PC-3 (cell line): ENCODE measurements around the gene ARHGEF26.

Experiments
- CTCF ChIP-seq: fragments of 300-600 bp; sonication (generic); conservative IDR thresholded peaks from 2 replicates; pipeline ENCODE4 v1.5.1; 2017; ENCODE audit warnings: antibody characterized with exemption, low read depth, mild to moderate bottlenecking, low read length
- EZH2 ChIP-seq: fragments of 300-600 bp; sonication (generic); IDR thresholded peaks from one replicate; pipeline ENCODE4 v1.6.1; 2017; ENCODE audit warnings: antibody characterized with exemption, mild to moderate bottlenecking, low read length; ENCODE audit not compliant: unreplicated experiment
- EZH2phosphoT487 ChIP-seq: fragments of 300-600 bp; sonication (generic); IDR thresholded peaks from 2 replicates; pipeline ENCODE4 v1.6.1; 2018; ENCODE audit warnings: mild to moderate bottlenecking, antibody characterized with exemption, low read length, borderline replicate concordance

GRCh38 chr3:154184582-154184981 is 63.4 kb downstream of the ARHGEF26 start:
- no peak for TF ChIP-seq CTCF
- no peak for TF ChIP-seq EZH2
- TF ChIP-seq EZH2phosphoT487, result no peak
